Muscle layer of duodenum (tissue), 2 donors: Measurements from ENCODE around the gene FKBP11.

Experiments
- H3K27ac ChIP-seq: one replicate; pipeline ENCODE4 v1.7.0; 2013; ENCODE audit warnings: mild to moderate bottlenecking, low read length
- H3K27me3 ChIP-seq: one replicate; pipeline ENCODE4 v1.7.0; 2013; ENCODE audit warnings: low read depth, mild to moderate bottlenecking, control low read depth, low read length
- H3K36me3 ChIP-seq, 2 donors: one replicate each; pipeline ENCODE4 v1.7.0; 2013; ENCODE audit warnings: low read length in 2 of 2, control low read depth in 1 of 2, mild to moderate bottlenecking in 1 of 2; ENCODE audit not compliant: insufficient read depth in 2 of 2, control insufficient read depth in 1 of 2
- H3K4me1 ChIP-seq, 2 donors: one replicate each; pipeline ENCODE4 v1.7.0; 2013; ENCODE audit warnings: low read length in 2 of 2, mild to moderate bottlenecking in 2 of 2, control low read depth in 1 of 2, moderate library complexity in 1 of 2; ENCODE audit not compliant: insufficient read depth in 2 of 2, control insufficient read depth in 1 of 2
- H3K4me3 ChIP-seq, 2 donors: one replicate each; pipeline ENCODE4 v1.7.0; 2013; ENCODE audit warnings: low read length in 2 of 2, low read depth in 1 of 2, mild to moderate bottlenecking in 1 of 2
- H3K9me3 ChIP-seq, 2 donors: one replicate each; pipeline ENCODE4 v1.7.0; 2013; ENCODE audit warnings: low read length in 2 of 2, control low read depth in 1 of 2, mild to moderate bottlenecking in 1 of 2; ENCODE audit not compliant: control insufficient read depth in 1 of 2
- donor health status: healthy.

Gene FKBP11

DNA sequence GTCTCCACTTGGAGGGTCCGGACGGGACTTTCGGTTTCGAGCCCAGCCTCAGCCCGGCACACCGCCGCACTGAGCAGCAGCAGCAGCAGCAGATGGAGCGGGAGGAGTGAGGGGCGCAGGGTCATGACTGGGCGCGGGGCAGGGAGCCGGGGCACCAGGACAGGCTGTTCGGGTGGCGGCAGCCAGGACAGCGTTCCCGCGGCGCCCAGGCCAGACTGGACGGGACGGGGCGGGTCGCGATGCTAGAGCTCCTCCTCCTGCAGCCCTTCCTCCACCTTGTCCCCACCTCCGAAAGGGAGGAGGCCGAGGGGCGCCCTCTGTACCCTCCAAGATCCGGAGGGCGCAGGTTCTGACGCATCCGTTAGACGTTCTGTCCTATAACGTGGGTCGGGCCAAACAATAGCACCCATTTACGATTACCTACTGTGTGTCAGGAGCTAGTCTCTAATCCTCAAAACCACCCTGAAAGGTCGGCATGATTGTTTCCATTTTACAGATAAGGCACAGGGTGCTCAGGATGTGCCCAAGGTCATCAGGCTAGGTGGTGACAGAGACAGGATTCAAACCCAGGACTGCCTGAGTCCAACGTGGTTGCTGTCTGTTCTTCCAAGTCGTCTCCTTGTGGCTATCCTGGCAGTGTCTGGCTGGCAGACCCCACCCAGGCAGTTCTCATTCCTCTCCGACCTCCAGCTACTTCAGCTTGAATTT is at the start of gene FKBP11:
TSS of gene FKBP11 (minus strand) at position 189 of the 708 bp plus-strand sequence. CDS start at position 125, 64 bp downstream.
- peaks cover 0 to 5% of the 10 kb centered on the region in 2 donors for H3K4me1 ChIP-seq
- H3K4me3 ChIP-seq = peak within 1 kb of the TSS; percentile 81 to 97
- no peaks in the 10 kb centered on the region for H3K9me3 ChIP-seq
- peaks cover 6 to 9% of the 10 kb centered on the region in 2 donors for H3K36me3 ChIP-seq
- H3K27ac ChIP-seq = no peak within 1 kb of the TSS
- H3K27me3 ChIP-seq = no peaks in the 10 kb centered on the region

DNA sequence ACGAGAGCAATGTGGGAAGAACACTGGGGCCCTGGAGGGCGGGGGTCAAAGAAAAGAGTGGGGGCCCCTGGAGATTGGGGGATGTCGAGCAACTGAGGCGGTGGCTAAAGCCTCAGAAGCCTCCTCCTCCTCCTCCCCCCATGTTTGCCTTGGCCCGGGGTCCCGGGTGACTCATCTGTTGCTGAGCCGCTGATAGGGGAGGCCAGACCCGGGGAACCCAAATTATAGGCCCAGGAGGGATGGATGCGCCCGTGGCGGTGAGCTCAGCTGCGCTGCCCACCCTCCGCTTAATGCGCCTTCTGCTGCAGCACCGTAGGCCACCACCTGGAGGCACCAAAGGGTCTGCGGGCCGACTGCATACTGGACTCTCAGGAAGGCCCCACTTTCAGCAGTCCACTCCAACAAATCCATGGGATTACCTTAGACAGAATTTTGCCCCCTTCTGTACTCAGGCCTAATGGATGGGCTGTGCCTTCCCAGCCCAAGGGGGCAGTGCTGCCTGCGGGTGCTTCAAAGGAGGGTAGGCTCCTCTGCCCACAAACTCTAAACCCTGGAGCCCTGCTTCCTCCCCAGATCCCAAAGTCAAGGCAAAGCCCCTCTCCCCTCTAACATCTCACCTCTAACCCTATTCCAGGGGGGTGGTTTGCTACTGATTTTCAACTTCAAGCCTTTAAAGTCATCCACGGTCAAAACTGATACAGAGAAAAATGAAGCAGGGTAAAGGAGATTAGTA is 48.8 kb upstream of the FKBP11 start:
- Histone ChIP-seq H3K27me3 (peaks cover 73% of the 10 kb centered on the region), H3K4me1 (peaks cover 8 to 36% of the 10 kb centered on the region in 2 donors), H3K4me3 (no peak overlapping the region), H3K9me3 (no peaks in the 10 kb centered on the region), H3K27ac (no peak overlapping the region), H3K36me3 (no peaks in the 10 kb centered on the region)

DNA sequence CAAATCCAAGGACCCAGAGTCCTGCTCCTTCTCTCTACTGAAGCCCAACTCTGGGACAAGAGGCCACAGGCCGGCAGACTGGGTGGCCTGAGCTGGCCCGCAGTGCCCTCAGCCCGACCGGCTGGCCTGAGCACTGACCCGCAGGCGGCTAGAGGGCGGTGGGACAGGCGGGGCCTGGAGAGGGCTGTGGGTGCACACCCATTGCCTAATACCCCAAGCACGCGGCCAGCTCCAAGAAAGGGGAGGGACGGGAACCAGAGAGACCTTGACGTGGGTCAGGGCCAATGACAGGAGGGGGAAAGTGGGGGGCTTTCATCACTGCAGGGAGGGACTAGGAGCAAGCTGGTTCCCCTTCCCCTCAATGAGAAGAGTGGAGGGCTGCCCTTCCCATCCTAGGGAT is 48.2 kb upstream of the FKBP11 start:
- Histone ChIP-seq H3K4me1 (peaks cover 5 to 30% of the 10 kb centered on the region in 2 donors), H3K9me3 (no peaks in the 10 kb centered on the region), H3K36me3 (no peaks in the 10 kb centered on the region), H3K27me3 (peaks cover 69% of the 10 kb centered on the region), H3K4me3 (no peak overlapping the region), H3K27ac (no peak overlapping the region)

DNA sequence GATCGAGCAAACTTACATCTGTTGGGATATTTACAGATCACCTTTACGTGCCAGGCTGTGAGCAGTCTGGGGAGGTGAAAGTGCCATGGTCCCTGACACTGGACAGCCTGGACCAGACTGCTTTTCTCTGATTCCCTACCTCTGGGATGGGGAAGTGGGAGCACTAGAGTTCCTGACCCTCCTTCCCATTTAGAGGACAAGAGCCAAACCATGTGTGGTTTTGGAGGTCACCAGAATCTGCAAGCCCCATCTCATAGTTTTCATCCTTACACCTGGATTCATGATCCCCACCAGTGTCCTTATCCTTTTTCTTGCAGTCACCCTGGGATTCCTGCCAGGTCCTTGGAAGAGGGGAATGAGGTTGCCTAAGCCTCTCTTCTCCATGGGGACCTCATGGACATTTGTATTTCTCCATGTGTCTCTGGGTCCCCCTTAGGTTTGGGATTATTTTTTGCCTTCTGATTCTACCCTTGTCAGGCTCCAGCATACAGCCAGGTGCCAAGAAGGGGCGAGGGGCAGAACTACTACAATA is 47.7 kb upstream of the FKBP11 start:
- H3K36me3 ChIP-seq = no peaks in the 10 kb centered on the region
- no peaks in the 10 kb centered on the region for H3K9me3 ChIP-seq
- no peak overlapping the region for H3K4me3 ChIP-seq
- no peak overlapping the region for H3K27ac ChIP-seq
- peaks cover 5 to 25% of the 10 kb centered on the region in 2 donors for H3K4me1 ChIP-seq
- peaks cover 67% of the 10 kb centered on the region for H3K27me3 ChIP-seq

DNA sequence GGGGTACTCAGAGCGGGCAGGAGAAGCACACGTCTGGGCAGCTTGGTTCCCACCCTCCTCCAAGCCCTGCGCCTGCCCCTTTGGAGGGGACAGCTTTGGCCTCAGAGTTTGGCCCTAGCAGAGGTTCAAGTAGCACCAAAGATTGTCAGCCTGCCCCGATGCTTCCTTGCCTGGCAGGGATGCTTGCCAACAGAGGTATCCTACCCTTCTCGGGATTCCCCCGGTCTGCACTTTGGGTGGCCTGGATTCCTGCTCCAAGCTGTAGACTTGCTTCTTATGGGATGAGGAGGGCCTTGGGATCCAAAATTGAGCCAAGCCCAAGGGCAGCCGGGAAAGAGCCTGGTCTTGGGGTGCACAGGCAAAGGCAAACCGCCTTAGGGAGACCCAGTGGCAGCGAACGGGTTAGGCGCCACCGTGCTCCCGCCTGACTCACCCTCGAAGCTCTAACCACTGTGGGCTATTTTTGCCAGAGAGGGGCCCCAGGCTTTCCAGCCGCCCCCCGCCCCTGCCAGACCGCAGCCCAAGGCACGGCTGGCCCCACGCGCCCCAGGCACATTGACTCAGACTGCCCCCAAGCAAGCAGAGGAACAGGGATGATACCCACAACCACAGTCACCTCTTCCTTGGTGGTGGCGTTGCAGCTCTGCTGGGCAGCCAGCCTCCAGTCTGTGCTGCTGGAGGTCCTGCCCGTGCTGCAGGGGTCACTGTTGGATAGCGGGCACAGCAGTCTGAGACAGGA is 47.1 kb upstream of the FKBP11 start:
- H3K27me3 ChIP-seq = peaks cover 61% of the 10 kb centered on the region
- H3K36me3 ChIP-seq = no peaks in the 10 kb centered on the region
- H3K4me1 ChIP-seq = peaks cover 5 to 21% of the 10 kb centered on the region in 2 donors
- H3K4me3 ChIP-seq = no peak overlapping the region
- no peaks in the 10 kb centered on the region for H3K9me3 ChIP-seq
- H3K27ac ChIP-seq = no peak overlapping the region

DNA sequence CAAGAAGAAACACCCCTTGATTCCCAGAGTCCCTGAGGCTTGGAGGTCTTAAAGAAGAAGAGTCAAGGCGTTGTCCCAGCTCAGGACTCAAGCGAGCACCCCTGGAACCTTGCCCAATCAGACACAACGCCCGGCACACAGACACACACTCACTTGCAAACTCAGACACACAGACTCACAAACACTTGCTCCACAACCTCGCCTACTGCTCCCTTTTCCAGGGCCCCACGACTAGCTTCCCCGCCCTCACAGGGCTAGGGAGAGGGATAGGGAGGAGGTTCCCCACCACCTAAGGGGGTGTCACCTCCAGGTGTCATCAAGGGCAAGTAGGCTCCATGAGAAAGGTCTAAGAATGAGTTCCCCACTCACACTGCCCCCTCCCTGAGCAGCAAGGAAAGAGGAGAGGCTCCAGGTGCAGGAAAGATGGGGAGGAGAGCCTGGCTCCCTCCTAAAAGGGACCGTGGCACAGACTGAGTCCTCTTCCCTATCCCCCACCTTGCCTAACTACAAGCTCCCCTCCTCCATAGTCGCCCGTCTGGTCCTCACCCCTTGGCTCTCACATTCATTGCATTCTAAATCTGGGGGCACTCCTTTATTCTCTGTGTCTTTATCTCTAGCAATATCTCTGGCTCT is 45.5 kb upstream of the FKBP11 start:
- Histone ChIP-seq H3K27me3 (peaks cover 54% of the 10 kb centered on the region), H3K9me3 (no peaks in the 10 kb centered on the region), H3K36me3 (no peaks in the 10 kb centered on the region), H3K27ac (no peak overlapping the region), H3K4me1 (peaks cover 5 to 21% of the 10 kb centered on the region in 2 donors), H3K4me3 (peak overlapping the region; percentile 30 to 48)

DNA sequence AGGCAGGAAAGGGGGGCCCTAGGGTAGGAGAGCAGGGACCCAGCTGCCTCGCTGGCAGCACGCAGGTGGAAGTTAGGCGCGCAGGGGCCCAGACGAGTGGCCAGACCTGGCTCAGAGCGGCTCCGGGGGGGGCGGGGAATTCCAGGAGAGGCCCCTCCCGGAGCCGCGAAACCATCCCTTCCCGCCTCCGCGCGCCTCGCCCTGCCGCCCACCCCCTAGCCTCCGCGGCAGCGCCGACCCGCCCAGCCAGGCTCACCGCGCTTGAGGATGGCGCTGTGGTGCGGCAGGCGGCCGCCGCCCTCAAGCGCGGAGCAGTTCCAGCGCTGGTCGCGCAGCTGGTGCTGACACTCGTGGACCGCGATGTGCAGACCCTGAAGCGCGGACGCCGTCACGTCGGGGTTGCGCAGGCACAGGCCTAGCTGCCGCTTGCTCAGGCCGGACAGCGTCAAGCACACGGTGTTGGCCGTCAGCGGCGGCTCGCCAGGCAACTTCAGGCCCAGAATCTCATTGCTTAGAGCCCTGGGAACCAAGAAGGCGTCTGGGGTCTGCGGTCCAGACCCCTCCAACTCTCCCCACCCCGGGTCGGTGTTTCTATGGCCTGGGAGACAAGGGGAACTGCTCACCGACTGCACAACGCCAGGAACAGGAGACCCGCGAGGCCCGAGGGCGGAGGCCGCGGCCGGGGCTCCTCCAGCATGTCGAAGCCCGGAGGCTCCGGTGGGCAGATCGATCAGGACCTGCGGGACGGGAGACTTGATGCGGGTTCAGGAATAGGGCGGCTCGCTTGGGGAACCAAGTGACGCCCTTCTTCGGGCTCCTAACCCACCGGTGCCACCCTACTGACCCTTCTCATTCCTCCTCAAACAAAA is 44.8 kb upstream of the FKBP11 start:
- Histone ChIP-seq H3K27ac (no peak overlapping the region), H3K9me3 (no peaks in the 10 kb centered on the region), H3K36me3 (no peaks in the 10 kb centered on the region), H3K27me3 (peaks cover 54% of the 10 kb centered on the region), H3K4me3 (peak overlapping the region; percentile 26 to 40), H3K4me1 (peaks cover 5 to 21% of the 10 kb centered on the region in 2 donors)

DNA sequence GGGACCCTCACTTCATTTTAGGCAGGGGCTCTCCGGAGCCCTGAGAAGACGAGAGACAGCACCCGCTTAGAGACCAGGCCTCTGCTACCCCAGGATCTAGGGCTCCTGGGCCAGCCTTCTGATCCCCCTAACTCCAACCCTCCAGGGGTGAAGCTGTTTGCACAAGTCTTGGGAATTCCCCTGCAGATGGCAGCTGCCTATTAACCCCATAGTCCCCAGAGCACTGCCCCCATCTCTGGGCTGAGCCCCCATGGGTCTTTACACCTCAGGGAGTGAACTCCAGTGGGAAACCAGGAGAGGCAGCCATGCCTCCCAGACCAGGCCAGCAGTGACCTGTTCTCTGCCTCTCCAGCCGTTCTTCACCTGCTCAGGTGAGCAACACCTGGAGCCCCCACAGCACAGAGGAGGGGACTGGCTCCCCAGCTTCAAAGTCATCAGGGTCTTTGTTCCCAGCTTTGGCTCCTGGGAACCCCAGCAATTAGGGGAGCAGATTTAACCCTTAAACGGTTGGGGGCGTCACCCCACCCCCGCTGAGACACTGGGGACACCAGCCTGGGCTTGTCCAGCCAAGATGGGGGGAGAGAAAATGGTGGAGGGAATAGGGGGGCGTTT is 44.0 kb upstream of the FKBP11 start:
- no peak overlapping the region for H3K4me3 ChIP-seq
- H3K27ac ChIP-seq = no peak overlapping the region
- H3K4me1 ChIP-seq = peaks cover 5 to 21% of the 10 kb centered on the region in 2 donors
- H3K36me3 ChIP-seq = no peaks in the 10 kb centered on the region
- H3K27me3 ChIP-seq = peaks cover 53% of the 10 kb centered on the region
- no peaks in the 10 kb centered on the region for H3K9me3 ChIP-seq

DNA sequence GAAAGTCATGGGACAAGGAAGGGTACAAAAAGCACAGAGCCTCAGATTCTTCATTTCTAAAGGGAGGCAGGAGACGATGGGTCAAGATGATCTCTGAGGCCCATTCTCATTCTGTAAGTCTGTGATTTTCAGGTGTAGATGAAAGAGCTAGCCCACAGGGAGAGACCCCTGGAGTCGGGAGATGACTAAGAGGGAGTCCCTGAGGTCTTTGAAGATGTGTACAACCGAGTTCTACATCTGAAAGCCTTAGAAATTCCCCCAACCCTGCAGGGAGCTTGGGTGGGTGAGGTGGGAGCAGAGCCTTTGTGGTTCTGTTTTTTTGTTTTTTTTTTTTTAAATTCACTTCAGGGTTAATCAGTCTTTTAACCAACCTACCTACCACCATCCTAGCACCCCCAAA is 43.2 kb upstream of the FKBP11 start:
- Histone ChIP-seq H3K27ac (no peak overlapping the region), H3K4me3 (no peak overlapping the region), H3K36me3 (no peaks in the 10 kb centered on the region), H3K4me1 (peaks cover 5 to 21% of the 10 kb centered on the region in 2 donors), H3K9me3 (no peaks in the 10 kb centered on the region), H3K27me3 (peaks cover 45% of the 10 kb centered on the region)

DNA sequence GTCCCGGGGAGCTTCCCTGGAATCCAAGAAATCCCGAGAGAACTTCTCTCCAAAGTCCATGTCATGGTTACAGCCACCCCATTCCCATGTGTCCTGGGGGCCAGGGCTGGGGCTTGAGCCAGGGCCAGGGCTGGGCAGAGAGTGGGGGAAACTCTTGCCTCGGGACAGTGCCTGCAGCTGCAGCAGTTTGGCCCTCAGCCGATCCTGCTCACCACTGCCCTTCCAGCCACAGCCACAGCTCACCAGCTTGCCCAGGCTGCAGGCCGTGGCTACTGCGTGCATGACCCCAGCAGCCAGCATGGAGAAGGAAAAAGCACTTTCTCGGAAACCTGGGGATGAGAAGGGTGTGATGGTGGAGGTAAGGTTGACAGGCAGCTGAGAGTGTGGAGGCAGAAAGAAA is 42.7 kb upstream of the FKBP11 start:
- Histone ChIP-seq H3K27ac (no peak overlapping the region), H3K27me3 (peaks cover 40% of the 10 kb centered on the region), H3K9me3 (no peaks in the 10 kb centered on the region), H3K36me3 (no peaks in the 10 kb centered on the region), H3K4me1 (peaks cover 5 to 21% of the 10 kb centered on the region in 2 donors), H3K4me3 (no peak overlapping the region)
